HepG2 (cell line): ENCODE data around the gene GDPD4. TPM values are rescaled to one million over a fixed set of nuclear protein-coding genes. Genes with fewer than 3 reads are reported as not detected.

Source experiments
- ATAC-seq: fragments of 200-7000 bp; cut with Tn5 transposase; 3 replicates; pipeline ENCODE4 v1.9.1; 2020; ENCODE audit warnings: mild to moderate bottlenecking, moderate library complexity
- BruUV-seq: library from RNA; stranded (reverse); fragments of 400-500 nt; replicated peaks from 2 replicates; lab custom pipeline; 2021; lab: Mats Ljungman, UMichigan
- CTCF ChIA-PET: fragments of 300-600 bp; formaldehyde crosslinking; extraction: SDS; loops from one replicate; lab custom pipeline; 2021; ENCODE audit warnings: low total read pairs, inconsistent platforms, low intra/inter-chr PET ratio; lab: Yijun Ruan, JAX
- POLR2A ChIA-PET: fragments of 350-600 bp; sonication (Branson Sonifier 250); formaldehyde crosslinking; loops from one replicate; lab custom pipeline; 2020; ENCODE audit warnings: antibody characterized with exemption, inconsistent platforms; lab: Yijun Ruan, JAX
- DNase-seq: peaks from one replicate; pipeline ENCODE4 v3.0.0-alpha.2; 2015; ENCODE audit warnings: low spot score
- FAIRE-seq: peaks from 3 replicates; lab custom pipeline; 2011; peaks lifted over from hg19 to GRCh38; lab: Jason Lieb, UNC
- H2AFZ ChIP-seq: one replicate; pipeline ENCODE4 v1.6.1; 2011; ENCODE audit warnings: low read length, inconsistent platforms
- H3K27ac ChIP-seq: fragments of 300-600 bp; 3 replicates; pipeline ENCODE4 v1.8.0; 2011; ENCODE audit warnings: mixed run types, mild to moderate bottlenecking, mixed read lengths, low read length, inconsistent platforms; ENCODE audit not compliant: insufficient read depth; ENCODE audit errors: extremely low read length
- H3K27me3 ChIP-seq, 2 experiments: fragments of 200-600 bp in 1 of 2; 2 replicates in 1 of 2; 3 replicates in 1 of 2; pipeline versions ENCODE4 v1.6.0 to v1.8.0; 2011; ENCODE audit warnings: low read length in 2 of 2, mild to moderate bottlenecking in 2 of 2, moderate library complexity in 2 of 2, inconsistent platforms in 1 of 2; ENCODE audit not compliant: insufficient read depth in 2 of 2, control insufficient read depth in 1 of 2
- H3K36me3 ChIP-seq, 2 experiments: fragments of 200-600 bp in 1 of 2; replicated peaks in 1 of 2; 2 replicates in 1 of 2; 3 replicates in 1 of 2; pipeline versions ENCODE4 v1.5.1 to v1.8.0; 2011; ENCODE audit warnings: low read length in 2 of 2, inconsistent platforms in 1 of 2; ENCODE audit not compliant: insufficient read depth in 2 of 2, control insufficient read depth in 1 of 2
- H3K4me1 ChIP-seq: 2 replicates; pipeline ENCODE4 v1.5.1; 2012; ENCODE audit warnings: low read length, inconsistent platforms; ENCODE audit not compliant: insufficient read depth
- H3K4me2 ChIP-seq: 2 replicates; pipeline ENCODE4 v1.6.0; 2011; ENCODE audit warnings: low read depth, low read length, inconsistent platforms
- H3K4me3 ChIP-seq, 3 experiments: fragments of 200-600 bp in 1 of 3; sonication (generic), shearing (Covaris generic) in 1 of 3; replicated peaks in 1 of 3; 2 replicates each; pipeline ENCODE4 v1.5.1; 2011 to 2016; ENCODE audit warnings: low read length in 3 of 3, inconsistent platforms in 2 of 3, low read depth in 2 of 3, mild to moderate bottlenecking in 2 of 3, control low read depth in 1 of 3, mixed read lengths in 1 of 3; ENCODE audit not compliant: insufficient read depth in 1 of 3
- H3K79me2 ChIP-seq: one replicate; pipeline ENCODE4 v1.6.1; 2011; ENCODE audit warnings: low read length, inconsistent platforms; ENCODE audit not compliant: insufficient read depth
- H3K9ac ChIP-seq: 2 replicates; pipeline ENCODE4 v1.6.0; 2011; ENCODE audit warnings: mild to moderate bottlenecking, low read depth, low read length, inconsistent platforms; ENCODE audit not compliant: insufficient read depth
- H3K9me3 ChIP-seq: 2 replicates; pipeline ENCODE4 v1.5.1; 2012; ENCODE audit warnings: mild to moderate bottlenecking, low read length
- H4K20me1 ChIP-seq: 2 replicates; pipeline ENCODE4 v1.6.0; 2011; ENCODE audit warnings: inconsistent platforms, mild to moderate bottlenecking, low read length, moderate library complexity; ENCODE audit not compliant: insufficient read depth
- AKAP8 ChIP-seq: sonication (generic); formaldehyde crosslinking; IDR thresholded peaks from 2 replicates; pipeline ENCODE4 v1.5.1; 2020; ENCODE audit warnings: mild to moderate bottlenecking, missing genetic modification reagents
- EED ChIP-seq: sonication (generic); formaldehyde crosslinking; IDR thresholded peaks from 2 replicates; pipeline ENCODE4 v1.5.0; 2020; ENCODE audit warnings: mild to moderate bottlenecking, missing genetic modification reagents
- ELK4 ChIP-seq: sonication (generic); formaldehyde crosslinking; IDR thresholded peaks from 2 replicates; pipeline ENCODE4 v1.9.0; 2021; ENCODE audit warnings: missing genetic modification reagents, borderline replicate concordance
- FOSL1 ChIP-seq: sonication (generic); formaldehyde crosslinking; IDR thresholded peaks from 2 replicates; pipeline ENCODE4 v1.9.0; 2021; ENCODE audit warnings: missing genetic modification reagents, borderline replicate concordance
- HNF1A ChIP-seq, 2 experiments: sonication (generic) in 1 of 2; formaldehyde crosslinking in 1 of 2; IDR thresholded peaks; 2 replicates each; pipeline versions ENCODE4 v1.4.0 to v1.6.1; 2016 to 2020; ENCODE audit warnings: borderline replicate concordance in 1 of 2, low read depth in 1 of 2, mild to moderate bottlenecking in 1 of 2, missing genetic modification reagents in 1 of 2
- IRF9 ChIP-seq: sonication (generic); formaldehyde crosslinking; IDR thresholded peaks from 2 replicates; pipeline ENCODE4 v1.8.0; 2022; ENCODE audit warnings: missing genetic modification reagents, mild to moderate bottlenecking, borderline replicate concordance
- SKI ChIP-seq: fragments of 450-650 bp; IDR thresholded peaks from one replicate; pipeline ENCODE4 v1.6.1; 2018; ENCODE audit warnings: mild to moderate bottlenecking; ENCODE audit not compliant: partially characterized antibody
- SNAPC5 ChIP-seq: sonication (generic); formaldehyde crosslinking; IDR thresholded peaks from 2 replicates; pipeline ENCODE4 v1.8.1; 2023; ENCODE audit warnings: mild to moderate bottlenecking, missing genetic modification reagents, borderline replicate concordance
- ZBTB2 ChIP-seq: sonication (generic); formaldehyde crosslinking; IDR thresholded peaks from 2 replicates; pipeline ENCODE4 v1.8.0; 2022; ENCODE audit warnings: low read depth, missing genetic modification reagents
- ZNF10 ChIP-seq: sonication (generic); formaldehyde crosslinking; IDR thresholded peaks from 2 replicates; pipeline ENCODE4 v1.4.0; 2020; ENCODE audit warnings: mild to moderate bottlenecking, low read depth, missing genetic modification reagents, borderline replicate concordance
- ZNF503 ChIP-seq: sonication (generic); formaldehyde crosslinking; IDR thresholded peaks from 2 replicates; pipeline ENCODE4 v1.4.0; 2020; ENCODE audit warnings: missing genetic modification reagents
- ZNF850 ChIP-seq: sonication (generic); formaldehyde crosslinking; conservative IDR thresholded peaks from 2 replicates; pipeline ENCODE4 v1.9.0; 2021; ENCODE audit warnings: mild to moderate bottlenecking, missing genetic modification reagents
- WGBS: methylation state at CpG from one replicate; pipeline ENCODE4 v1.1.6; 2017; ENCODE audit warnings: low lambda C conversion rate; 5-methylcytosine and 5-hydroxymethylcytosine counted together
- in situ Hi-C: cut with HindIII; loops from 2 replicates; pipeline ENCODE4 v1.10.0; 2017; ENCODE audit warnings: low pct_unique_long_range_greater_than_20kb; ENCODE audit not compliant: extremely low pct_ligation_motif_present
- intact Hi-C: fragments of 100-400 bp; cut with micrococcal nuclease; formaldehyde crosslinking; loops from one replicate; pipeline ENCODE4 v1.10.0; 2022; ENCODE audit not compliant: unreplicated experiment
- polyA plus RNA-seq, 8 experiments: library from polyadenylated mRNA; depleted of rRNA in 3 of 8; stranded (reverse) in 7 of 8; unstranded in 1 of 8; fragments of >200 nt; fragmentation: Illumina TruSeq in 4 of 8; extraction: Trizol in 4 of 8; gene quantifications; 2 replicates each; pipeline versions ENCODE4 v1.2.1 to v1.2.3, GENCODE V29; 2011 to 2016; ENCODE audit warnings: low read depth in 4 of 8, missing spikeins in 1 of 8, mixed read lengths in 1 of 8; ENCODE audit not compliant: insufficient read depth in 1 of 8
- total RNA-seq, 5 experiments: library from RNA; depleted of rRNA; stranded (reverse); fragments of >200 nt; fragmentation: Illumina TruSeq; extraction: Trizol; gene quantifications; 2 replicates each; pipeline ENCODE4 v1.2.3, GENCODE V29; 2016; ENCODE audit warnings: low read depth in 1 of 5

Gene GDPD4
- total and polyA plus RNA-seq, 2 of the 13 experiments (the other 11 are each of a cell fraction or from before 2014, with no cell fraction given), result not detected

- TF ChIP-seq ZNF503 (CRISPR knock-in tag) (no peak), SNAPC5 (no peak), ZNF10 (no peak), AKAP8 (no peak)
- TF ChIP-seq, all 625 proteins: peak for 0
Measured at GRCh38 chr11:77211040-77211451, 90.4 kb downstream of the GDPD4 start (continued).

- Histone ChIP-seq H3K9me3 (no peaks in the 10 kb centered on the region), H3K4me3 (no peak overlapping the region), H3K27ac (no peak overlapping the region), H3K9ac (no peak overlapping the region), H3K36me3 (peaks cover 0 to 4% of the 10 kb centered on the region in 2 experiments; a peak in 1 of 5 replicates), H3K4me1 (0 out of 2 replicates have a peak, but pooled peaks cover 6% of the 10 kb centered on the region), H2AFZ (no peak overlapping the region), H3K79me2 (no peaks in the 10 kb centered on the region), H3K27me3 (no peaks in the 10 kb centered on the region), H3K4me2 (no peak overlapping the region), H4K20me1 (no peaks in the 10 kb centered on the region)
- ATAC-seq (no peak), DNase-seq (no peak), FAIRE-seq (no peak)
- in situ Hi-C loops (no loop called here), intact Hi-C loops (no loop called here)
- ChIA-PET POLR2A (no interaction called here), CTCF (no interaction called here)
- no TSS peak for BruUV-seq
- 82% methylated on average over 4 of the region's 4 CpGs for WGBS
- TF ChIP-seq FOSL1 (CRISPR knock-in tag) (no peak), ZNF850 (no peak), ELK4 (no peak), EED (no peak), IRF9 (CRISPR knock-in tag) (no peak), SKI (no peak), ZBTB2 (CRISPR knock-in tag) (no peak), HNF1A (IDR thresholded peaks at IDR 0.05; ENCODE audit: low read depth) (no peak), HNF1A (CRISPR knock-in tag; IDR thresholded peaks at IDR 0.05; ENCODE audit: borderline replicate concordance) (no peak)
Measured at GRCh38 chr11:77209663-77210062, 91.8 kb downstream of the GDPD4 start.
